Ishikawa (cell line): Measurements from ENCODE around the gene STK17B.

Source experiments
- CEBPB ChIP-seq: IDR thresholded peaks from 2 replicates; pipeline ENCODE4 v1.6.1; 2012
- CREB1 ChIP-seq: IDR thresholded peaks from 2 replicates; pipeline ENCODE4 v1.6.1; 2012; ENCODE audit warnings: low read depth
- EGR1 ChIP-seq: IDR thresholded peaks from 2 replicates; pipeline ENCODE4 v1.6.1; 2012
- EP300 ChIP-seq: IDR thresholded peaks from 2 replicates; pipeline ENCODE4 v1.6.1; 2012; ENCODE audit warnings: borderline replicate concordance
- FOXM1 ChIP-seq: IDR thresholded peaks from 2 replicates; pipeline ENCODE4 v1.6.1; 2012; ENCODE audit warnings: low read depth, borderline replicate concordance
- NFIC ChIP-seq: IDR thresholded peaks from 2 replicates; pipeline ENCODE4 v1.6.1; 2012
- RAD21 ChIP-seq: IDR thresholded peaks from 2 replicates; pipeline ENCODE4 v1.6.1; 2012; ENCODE audit warnings: low read depth
- TAF1 ChIP-seq: IDR thresholded peaks from 2 replicates; pipeline ENCODE4 v1.6.1; 2012; ENCODE audit warnings: low read depth, mild to moderate bottlenecking
- TCF12 ChIP-seq: IDR thresholded peaks from 2 replicates; pipeline ENCODE4 v1.6.1; 2012; ENCODE audit warnings: low read depth
- TEAD4 ChIP-seq: IDR thresholded peaks from 2 replicates; pipeline ENCODE4 v1.6.1; 2012
- YY1 ChIP-seq: IDR thresholded peaks from 2 replicates; pipeline ENCODE4 v1.6.1; 2012; ENCODE audit warnings: low read depth
- ZBTB7A ChIP-seq: IDR thresholded peaks from 2 replicates; pipeline ENCODE4 v1.6.1; 2012; ENCODE audit warnings: low read depth
- TF ChIP-seq, protein P1 (sequence below): IDR thresholded peaks from 2 replicates; pipeline ENCODE4 v1.6.1; 2012
- TF ChIP-seq, protein P2 (sequence below): IDR thresholded peaks from 2 replicates; pipeline ENCODE4 v1.6.1; 2012
- TF ChIP-seq, protein P3 (sequence below): IDR thresholded peaks from 2 replicates; pipeline ENCODE4 v1.6.1; 2012; ENCODE audit warnings: low read depth, mild to moderate bottlenecking

STK17B gene

DNA sequence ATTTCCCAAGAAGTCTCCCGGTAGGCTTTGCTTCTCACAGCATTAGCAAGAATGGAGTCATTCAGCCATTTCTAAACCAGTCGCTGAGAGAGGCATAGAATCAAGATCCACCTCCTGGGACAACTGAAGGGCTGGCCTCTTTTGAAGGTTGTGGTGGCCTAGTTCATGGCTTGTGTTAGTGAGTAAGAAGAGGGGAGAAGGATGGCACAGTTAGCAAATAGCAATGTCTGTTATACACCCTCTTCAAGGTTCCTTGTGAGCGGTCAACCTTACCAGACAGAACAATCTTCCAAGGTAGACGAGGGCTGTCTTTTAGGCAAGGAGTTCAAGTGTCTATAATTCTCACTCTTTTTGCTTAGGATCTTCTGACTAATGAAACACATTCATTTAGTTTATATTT, 67.3 kb downstream of the STK17B start:
- no peak for TF ChIP-seq NFIC
- no peak for TF ChIP-seq YY1
- no peak for TF ChIP-seq TAF1

DNA sequence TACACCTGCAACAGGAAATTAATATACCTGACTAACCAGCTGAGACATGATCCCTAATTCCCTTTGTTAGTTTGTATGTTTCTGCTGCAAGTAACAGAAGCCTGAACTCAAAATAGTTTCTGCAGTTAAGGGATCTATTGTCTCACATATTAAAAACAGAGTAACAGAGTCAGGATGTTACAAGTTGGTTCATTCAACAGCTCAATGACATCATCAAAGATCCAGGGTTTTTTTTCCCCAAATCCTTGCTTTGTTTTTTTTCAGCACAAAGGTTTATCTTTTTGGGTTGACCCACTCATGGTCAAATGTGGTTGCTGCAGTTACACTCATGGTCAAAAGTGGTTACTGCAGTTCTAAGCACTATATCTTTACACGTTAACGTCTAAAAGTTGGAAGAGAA, 67.8 kb downstream of the STK17B start:
- no peak for TF ChIP-seq EP300
- no peak for TF ChIP-seq YY1
- no peak for TF ChIP-seq ZBTB7A
- TF ChIP-seq FOXM1: no peak
- no peak for TF ChIP-seq RAD21
- TF ChIP-seq CEBPB: no peak
- no peak for TF ChIP-seq TAF1
- no peak for TF ChIP-seq NFIC
- TF ChIP-seq, protein P1, sequence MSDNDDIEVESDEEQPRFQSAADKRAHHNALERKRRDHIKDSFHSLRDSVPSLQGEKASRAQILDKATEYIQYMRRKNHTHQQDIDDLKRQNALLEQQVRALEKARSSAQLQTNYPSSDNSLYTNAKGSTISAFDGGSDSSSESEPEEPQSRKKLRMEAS: no peak
- no peak for TF ChIP-seq TCF12
- TF ChIP-seq, protein P2, sequence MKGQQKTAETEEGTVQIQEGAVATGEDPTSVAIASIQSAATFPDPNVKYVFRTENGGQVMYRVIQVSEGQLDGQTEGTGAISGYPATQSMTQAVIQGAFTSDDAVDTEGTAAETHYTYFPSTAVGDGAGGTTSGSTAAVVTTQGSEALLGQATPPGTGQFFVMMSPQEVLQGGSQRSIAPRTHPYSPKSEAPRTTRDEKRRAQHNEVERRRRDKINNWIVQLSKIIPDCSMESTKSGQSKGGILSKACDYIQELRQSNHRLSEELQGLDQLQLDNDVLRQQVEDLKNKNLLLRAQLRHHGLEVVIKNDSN: no peak
- no peak for TF ChIP-seq TEAD4
- no peak for TF ChIP-seq CREB1
- TF ChIP-seq, protein P3, sequence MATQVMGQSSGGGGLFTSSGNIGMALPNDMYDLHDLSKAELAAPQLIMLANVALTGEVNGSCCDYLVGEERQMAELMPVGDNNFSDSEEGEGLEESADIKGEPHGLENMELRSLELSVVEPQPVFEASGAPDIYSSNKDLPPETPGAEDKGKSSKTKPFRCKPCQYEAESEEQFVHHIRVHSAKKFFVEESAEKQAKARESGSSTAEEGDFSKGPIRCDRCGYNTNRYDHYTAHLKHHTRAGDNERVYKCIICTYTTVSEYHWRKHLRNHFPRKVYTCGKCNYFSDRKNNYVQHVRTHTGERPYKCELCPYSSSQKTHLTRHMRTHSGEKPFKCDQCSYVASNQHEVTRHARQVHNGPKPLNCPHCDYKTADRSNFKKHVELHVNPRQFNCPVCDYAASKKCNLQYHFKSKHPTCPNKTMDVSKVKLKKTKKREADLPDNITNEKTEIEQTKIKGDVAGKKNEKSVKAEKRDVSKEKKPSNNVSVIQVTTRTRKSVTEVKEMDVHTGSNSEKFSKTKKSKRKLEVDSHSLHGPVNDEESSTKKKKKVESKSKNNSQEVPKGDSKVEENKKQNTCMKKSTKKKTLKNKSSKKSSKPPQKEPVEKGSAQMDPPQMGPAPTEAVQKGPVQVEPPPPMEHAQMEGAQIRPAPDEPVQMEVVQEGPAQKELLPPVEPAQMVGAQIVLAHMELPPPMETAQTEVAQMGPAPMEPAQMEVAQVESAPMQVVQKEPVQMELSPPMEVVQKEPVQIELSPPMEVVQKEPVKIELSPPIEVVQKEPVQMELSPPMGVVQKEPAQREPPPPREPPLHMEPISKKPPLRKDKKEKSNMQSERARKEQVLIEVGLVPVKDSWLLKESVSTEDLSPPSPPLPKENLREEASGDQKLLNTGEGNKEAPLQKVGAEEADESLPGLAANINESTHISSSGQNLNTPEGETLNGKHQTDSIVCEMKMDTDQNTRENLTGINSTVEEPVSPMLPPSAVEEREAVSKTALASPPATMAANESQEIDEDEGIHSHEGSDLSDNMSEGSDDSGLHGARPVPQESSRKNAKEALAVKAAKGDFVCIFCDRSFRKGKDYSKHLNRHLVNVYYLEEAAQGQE: no peak
- TF ChIP-seq EGR1: no peak

DNA sequence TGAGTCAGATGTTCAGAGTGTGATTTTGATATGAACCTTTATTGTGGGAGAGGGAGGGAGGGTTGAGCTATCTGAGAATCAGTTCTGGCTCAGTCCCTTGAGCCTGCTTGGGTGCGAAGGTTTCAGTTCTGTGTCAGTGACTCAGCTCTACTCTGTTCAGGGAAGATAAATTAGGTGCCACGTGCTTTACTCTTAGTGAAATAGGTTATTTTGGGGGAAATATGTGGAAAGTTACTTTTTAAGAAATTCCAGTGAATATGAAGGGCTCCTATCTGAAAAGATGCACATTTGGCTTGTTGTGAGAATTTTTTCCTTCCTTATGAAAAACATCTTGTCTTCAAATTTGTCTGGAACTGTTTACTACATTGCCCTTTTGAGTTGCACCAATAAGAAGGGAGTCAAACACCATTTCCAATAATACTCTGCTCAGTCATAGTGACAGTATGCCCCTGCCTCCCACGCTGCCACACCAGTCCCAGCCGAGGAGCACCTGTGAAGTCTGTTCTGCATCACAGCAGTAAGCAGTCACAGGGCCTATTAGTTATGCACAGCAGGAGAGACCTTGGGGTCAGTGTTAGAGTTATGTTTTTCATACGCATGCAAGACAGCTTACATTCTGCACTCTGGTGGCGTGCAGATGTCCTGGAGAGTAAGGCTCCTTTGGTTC, 69.9 kb downstream of the STK17B start:
- no peak for TF ChIP-seq YY1
- TF ChIP-seq ZBTB7A: no peak
- TF ChIP-seq, protein P3: no peak
- no peak for TF ChIP-seq TEAD4
- no peak for TF ChIP-seq FOXM1
- no peak for TF ChIP-seq RAD21
- TF ChIP-seq, protein P1: no peak
- no peak for TF ChIP-seq NFIC
- TF ChIP-seq CREB1: no peak
- TF ChIP-seq TCF12: no peak
- no peak for TF ChIP-seq CEBPB
- TF ChIP-seq, protein P2: no peak
- TF ChIP-seq EP300: no peak
- TF ChIP-seq EGR1: no peak
- TF ChIP-seq TAF1: no peak

DNA sequence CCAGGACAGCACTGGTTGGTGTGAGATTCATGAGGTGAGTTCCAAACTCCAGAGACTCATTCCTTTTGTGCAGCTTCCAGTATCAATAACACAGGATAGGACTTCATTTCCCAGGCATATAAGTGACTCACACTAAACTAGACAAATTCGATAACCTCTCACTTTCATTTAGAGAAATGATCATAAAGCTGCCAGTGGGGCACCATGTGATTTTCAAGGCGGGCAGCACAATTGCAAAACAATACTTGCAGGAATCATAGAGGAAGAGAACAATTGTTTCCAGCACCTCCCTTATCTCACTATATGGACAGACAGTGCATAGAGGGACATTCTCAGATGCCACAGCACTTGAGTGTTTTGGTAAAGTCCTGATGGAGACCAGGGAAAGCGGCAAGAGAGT, 71.5 kb downstream of the STK17B start:
- TF ChIP-seq EP300 (no peak), TAF1 (no peak), CREB1 (no peak), TEAD4 (no peak), FOXM1 (no peak), NFIC (no peak), RAD21 (no peak), ZBTB7A (no peak), EGR1 (no peak), CEBPB (no peak), YY1 (no peak), TCF12 (no peak)
- TF ChIP-seq, protein P1: no peak
- TF ChIP-seq, protein P3: no peak
- TF ChIP-seq, protein P2: no peak
